MM.1S (cell line): ENCODE data around the gene PPP1R11.

Experiments used
- CTCF ChIP-seq: fragments of 300-600 bp; sonication (generic); IDR thresholded peaks from 2 replicates; pipeline ENCODE4 v1.5.1; 2016; ENCODE audit warnings: antibody characterized with exemption, low read length, mixed read lengths
- EZH2phosphoT487 ChIP-seq: fragments of 300-600 bp; sonication (generic); IDR thresholded peaks from 2 replicates; pipeline ENCODE4 v1.6.1; 2018; ENCODE audit warnings: antibody characterized with exemption, low read length

DNA sequence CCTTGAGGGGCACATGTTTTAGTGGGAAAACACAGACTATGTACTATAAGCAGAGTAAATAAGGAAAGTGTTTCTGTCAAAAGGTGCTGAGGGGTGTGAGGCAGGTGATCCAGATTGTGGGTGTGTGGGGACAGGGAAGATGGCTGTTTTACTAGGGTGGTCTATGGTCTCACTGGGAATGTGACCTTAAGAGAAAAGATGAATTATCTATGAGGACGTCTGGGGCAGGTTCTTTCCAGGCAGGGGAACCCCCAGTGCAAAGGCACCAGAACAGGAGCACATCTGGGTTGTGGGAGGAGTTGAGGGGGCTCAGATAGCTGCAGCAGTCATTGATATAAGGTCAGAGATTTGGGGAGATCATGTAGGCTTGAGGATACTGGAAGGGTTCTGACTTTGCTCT lies 24.1 kb upstream of the PPP1R11 start:
- TF ChIP-seq EZH2phosphoT487, result no peak
- TF ChIP-seq CTCF, result no peak
